H7 (cell line): ENCODE results near the gene CTBS. TPM values are rescaled to one million over a fixed set of nuclear protein-coding genes. Genes with fewer than 3 reads are reported as not detected.
"Not testable (repeated sequence)": the region's sequence is repeated elsewhere in the genome, so short reads cannot be mapped to it uniquely, and the experiment has no call there.

Experiments used
- DNase-seq: peaks from one replicate; pipeline ENCODE4 v3.0.0; 2012
- H3K27me3 ChIP-seq: 2 replicates; pipeline ENCODE4 v1.6.0; 2011; ENCODE audit warnings: mild to moderate bottlenecking, low read length; ENCODE audit not compliant: control insufficient read depth, insufficient read depth
- H3K36me3 ChIP-seq: replicated peaks from 2 replicates; pipeline ENCODE4 v1.5.1; 2011; ENCODE audit warnings: low read length; ENCODE audit not compliant: control insufficient read depth, insufficient read depth
- H3K4me3 ChIP-seq: 2 replicates; pipeline ENCODE4 v1.5.1; 2011; ENCODE audit warnings: low read depth, mild to moderate bottlenecking, control low read depth, low read length, moderate library complexity; ENCODE audit not compliant: insufficient read depth
- total RNA-seq: library from RNA; depleted of rRNA; stranded (reverse); fragments of >200 nt; shearing (Covaris generic); gene quantifications from 2 replicates; pipeline ENCODE4 v1.2.3, GENCODE V29; 2014

CTBS gene
- total RNA-seq, 1 experiment from 2014 or later, result 12.2 TPM

DNA sequence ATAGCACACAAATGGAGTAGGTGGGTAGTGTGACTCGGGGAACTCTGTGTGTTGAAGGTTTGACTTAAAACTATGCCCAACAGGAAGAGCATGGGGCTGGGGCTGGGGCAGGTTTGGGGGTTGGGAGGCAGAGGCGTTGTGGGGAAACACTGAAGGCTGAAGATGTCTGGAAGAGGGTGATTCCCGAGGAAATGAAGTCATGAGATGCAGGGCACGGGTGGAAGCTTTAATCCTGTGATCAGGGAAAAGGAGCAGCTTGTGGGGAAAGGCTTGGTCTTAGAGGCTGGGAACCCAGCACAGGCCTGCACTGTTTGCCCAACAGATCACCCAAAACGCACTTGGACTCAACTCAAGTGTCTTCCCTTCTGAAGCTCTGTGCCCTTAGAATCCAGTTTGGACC is 26.6 kb upstream of the CTBS start:
- Histone ChIP-seq H3K36me3 (no peaks in the 10 kb centered on the region), H3K4me3 (no peak overlapping the region), H3K27me3 (no peaks in the 10 kb centered on the region)
- DNase-seq, result no peak

DNA sequence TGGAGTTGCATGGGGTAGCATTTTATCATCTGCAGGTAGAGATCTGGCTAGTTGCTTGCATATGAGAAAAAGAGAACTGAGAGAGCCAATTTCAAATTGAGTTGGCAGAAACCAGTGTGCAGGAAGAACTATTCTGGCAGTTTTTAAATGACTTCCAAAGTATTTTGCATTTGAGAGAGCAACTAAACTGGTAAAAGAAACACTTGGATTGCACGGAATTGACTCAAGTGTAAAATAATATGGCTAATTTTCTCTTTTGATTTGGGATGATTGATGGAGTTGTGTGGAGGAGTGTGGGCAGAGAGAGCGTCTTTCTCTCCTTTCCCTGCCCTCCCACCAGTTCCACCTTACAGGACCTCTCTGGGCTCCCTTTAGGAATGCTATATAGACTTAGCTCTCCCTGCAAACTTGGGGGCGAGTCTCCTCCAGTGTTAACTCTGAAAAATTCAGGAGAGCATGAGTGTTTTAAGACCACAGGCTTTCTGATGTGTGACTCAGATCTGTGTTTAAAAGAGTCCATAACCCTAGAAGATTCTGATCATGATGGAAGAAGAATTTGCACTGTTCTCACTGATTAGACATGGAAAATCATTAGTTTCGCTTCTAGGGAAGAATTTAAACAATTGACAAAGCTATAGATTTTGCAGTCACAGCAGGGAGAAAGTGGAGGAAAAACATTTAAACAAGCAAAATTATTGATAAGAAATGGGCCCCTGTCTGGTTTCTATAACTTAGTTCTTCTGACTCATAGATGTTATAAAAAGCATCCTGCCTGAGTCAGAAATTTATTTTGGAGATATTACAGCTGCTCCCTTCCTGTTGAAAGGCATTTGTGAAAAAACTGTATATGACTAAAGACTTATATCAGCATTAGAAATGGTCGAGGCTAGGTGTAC is 24.9 kb upstream of the CTBS start:
- H3K27me3 ChIP-seq, result no peaks in the 10 kb centered on the region
- H3K36me3 ChIP-seq, result no peaks in the 10 kb centered on the region
- no peak overlapping the region for H3K4me3 ChIP-seq
- no peak for DNase-seq

DNA sequence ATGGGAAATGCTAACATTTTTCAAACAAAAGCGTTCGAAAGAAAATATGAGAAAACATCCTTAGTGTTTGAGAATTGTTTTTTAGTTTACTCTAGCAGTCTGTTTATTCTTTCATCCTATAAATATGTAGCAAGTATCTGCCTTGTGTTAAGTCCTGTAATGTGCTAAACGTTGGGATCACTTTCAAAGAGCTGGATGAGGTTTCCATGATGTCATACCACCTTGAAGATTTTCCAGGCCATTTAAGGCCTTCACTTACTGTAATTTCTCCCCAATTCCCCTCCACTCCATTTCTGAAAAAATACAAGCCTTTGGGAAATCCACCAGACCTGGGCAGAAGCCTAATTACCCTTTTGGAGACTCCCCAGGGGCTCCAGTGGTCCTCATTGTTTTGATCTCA is 24.2 kb upstream of the CTBS start:
- no peak for DNase-seq
- no peaks in the 10 kb centered on the region for H3K36me3 ChIP-seq
- no peak overlapping the region for H3K4me3 ChIP-seq
- H3K27me3 ChIP-seq, result no peaks in the 10 kb centered on the region

DNA sequence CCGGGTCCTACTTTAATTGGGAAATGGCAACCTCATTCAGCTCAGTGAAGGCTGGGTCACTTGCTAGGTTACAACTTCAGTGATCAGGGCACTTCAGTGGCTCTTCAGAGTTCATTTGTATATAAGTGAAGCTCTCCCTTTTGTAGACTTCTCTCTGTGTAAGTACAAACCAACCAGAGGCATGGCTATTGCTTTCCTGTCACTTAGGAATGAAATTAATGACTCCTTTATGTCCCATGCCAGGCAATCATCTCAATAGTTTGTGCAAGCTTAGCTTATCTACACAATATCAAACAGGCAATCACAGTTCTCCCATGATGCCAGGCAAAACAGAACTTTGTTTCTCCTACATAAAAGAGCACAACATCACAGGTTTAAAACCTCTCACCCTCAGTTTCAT is 22.8 kb upstream of the CTBS start:
- Histone ChIP-seq H3K27me3 (no peaks in the 10 kb centered on the region), H3K36me3 (no peaks in the 10 kb centered on the region)

DNA sequence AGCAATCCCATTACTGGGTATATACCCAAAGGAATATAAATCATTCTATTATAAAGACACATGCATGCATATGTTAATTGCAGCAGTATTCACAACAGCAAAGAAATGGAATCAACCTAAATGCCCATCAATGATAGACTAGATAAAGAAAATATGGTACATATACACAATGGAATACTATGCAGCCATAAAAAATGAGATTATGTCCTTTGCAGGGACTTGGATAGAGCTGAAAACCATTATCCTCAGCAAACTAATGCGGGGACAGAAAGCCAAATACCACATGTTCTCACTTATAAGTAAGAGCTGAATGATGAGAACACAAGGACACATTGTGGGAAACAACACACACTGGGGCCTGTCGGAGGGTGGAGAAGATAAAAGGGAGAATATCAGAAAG is 20.7 kb upstream of the CTBS start:
- not testable (repeated sequence) for H3K36me3 ChIP-seq, H3K27me3 ChIP-seq, DNase-seq, H3K4me3 ChIP-seq

More for the DNA sequence above, 22.8 kb upstream of the CTBS start:
- no peak for DNase-seq
- no peak overlapping the region for H3K4me3 ChIP-seq

DNA sequence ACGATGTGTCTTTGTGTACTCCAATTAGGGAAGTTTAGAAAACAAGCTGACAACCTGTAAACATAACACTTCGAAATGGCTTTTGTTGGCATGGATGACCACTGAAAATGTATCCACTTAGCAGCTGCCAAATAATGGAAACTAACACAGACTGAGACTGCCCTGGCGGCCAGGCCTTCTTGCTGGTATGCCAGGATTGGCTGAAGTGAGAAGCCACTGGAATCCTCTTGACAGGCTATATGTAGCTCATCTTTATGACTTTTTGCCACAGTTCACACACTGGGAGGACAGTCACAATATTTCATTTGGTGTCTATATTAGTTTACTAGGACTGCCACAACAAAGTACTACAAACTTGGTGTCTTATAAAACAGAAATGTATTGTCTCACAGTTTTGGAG is 12.9 kb upstream of the CTBS start:
- DNase-seq, result no peak
- Histone ChIP-seq H3K27me3 (no peaks in the 10 kb centered on the region), H3K36me3 (no peaks in the 10 kb centered on the region), H3K4me3 (no peak overlapping the region)

DNA sequence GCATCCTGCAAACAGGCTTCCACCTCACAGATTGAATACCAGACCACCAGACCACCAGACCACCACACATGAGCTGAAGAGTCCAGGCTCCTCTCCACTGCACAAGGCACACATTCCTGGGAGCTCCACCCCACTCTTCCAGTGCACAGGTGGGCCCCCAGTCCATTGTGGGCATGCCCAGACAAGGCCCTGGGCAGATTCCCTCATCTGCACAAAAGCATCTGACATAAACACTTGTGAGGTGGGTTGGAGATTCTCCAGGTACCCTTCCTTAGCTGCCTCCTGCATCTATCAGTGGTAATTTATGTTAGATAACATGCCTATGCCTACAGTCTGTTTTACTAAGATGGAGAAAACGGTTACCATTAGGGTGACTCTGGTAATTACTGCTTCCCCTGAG is 11.6 kb upstream of the CTBS start:
- Histone ChIP-seq H3K4me3 (no peak overlapping the region), H3K36me3 (no peaks in the 10 kb centered on the region), H3K27me3 (no peaks in the 10 kb centered on the region)
- DNase-seq, result no peak

DNA sequence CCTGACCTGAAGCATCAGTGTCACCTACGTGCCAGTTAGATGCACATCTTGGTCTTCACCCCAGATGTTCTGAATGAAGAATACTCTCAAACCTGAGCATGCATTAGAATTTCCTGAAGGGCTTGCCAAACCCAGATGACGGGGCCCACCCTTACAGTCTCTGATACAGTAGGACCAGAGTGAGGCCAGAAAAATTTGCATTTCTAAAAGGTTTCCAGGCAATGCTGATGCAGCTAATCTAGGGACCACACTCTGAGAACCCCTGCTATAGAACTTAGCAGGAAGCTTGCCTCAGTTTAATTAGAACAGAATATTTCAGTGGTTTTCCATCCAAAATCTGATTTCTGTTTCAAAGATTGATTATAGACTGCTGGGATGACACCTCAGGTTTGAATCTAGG is 9.9 kb upstream of the CTBS start:
- no peak for DNase-seq
- no peaks in the 10 kb centered on the region for H3K27me3 ChIP-seq
- no peak overlapping the region for H3K4me3 ChIP-seq
- H3K36me3 ChIP-seq, result no peaks in the 10 kb centered on the region

DNA sequence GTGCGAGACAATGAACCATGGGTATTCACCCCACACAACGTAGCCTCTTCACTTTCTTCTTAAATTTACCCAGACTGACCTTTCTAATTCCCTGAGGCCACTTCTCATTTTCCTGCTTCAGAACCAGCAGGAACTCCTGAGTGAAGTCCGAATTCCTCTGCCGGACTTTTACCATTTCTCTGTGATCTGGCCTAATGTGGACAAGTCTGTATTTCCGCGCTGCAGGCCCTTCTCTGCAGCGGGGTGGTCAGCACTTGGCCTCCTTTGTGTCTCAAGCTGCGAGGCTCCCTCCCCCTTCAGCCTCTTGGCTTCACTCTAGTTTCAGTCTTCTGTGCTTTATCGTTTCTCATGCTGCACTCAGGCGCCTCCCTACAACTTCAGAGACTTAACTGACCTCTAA is 9.4 kb upstream of the CTBS start:
- no peak for DNase-seq

DNA sequence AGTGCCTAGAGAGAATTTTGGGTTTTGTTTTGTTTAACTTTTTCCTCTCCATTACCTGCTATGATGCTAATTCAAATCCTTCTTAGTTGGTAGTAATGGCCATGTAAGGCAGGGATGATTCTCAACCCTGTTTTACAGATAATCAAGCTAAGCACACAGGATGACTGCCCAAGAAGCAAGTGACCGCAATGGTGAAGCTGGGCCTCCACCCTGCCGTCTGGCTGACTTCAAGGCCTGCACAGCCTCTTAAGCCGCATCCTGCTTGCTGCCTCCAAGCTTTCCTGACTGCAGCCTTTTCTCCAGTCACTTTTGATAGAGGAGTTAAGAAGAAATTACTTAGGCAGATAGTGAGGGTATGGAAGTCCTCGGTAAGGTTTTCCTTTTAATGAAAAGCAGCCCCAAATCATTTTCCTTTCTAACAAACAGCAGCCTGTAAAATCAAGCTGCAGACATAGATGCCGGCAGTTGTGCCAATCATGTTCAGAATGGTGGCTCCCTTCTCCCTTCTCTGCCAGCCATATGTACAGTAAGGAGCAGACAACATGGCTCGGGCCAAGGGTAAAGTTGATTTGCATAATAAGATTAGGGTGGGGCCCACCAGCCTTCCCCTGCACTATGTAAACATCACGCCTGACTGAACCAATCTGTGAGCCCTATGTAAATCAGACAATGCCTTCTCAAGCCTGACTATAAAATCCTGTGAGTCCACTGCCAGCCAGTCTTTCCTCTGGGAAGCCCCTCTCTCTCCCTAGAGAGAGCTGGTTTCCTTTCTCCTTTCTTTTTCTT is 8.8 kb upstream of the CTBS start:
- no peak for DNase-seq
- Histone ChIP-seq H3K4me3 (no peak overlapping the region), H3K27me3 (no peaks in the 10 kb centered on the region), H3K36me3 (no peaks in the 10 kb centered on the region)

More for the DNA sequence above, 9.4 kb upstream of the CTBS start:
- Histone ChIP-seq H3K36me3 (no peaks in the 10 kb centered on the region), H3K27me3 (no peaks in the 10 kb centered on the region), H3K4me3 (no peak overlapping the region)

DNA sequence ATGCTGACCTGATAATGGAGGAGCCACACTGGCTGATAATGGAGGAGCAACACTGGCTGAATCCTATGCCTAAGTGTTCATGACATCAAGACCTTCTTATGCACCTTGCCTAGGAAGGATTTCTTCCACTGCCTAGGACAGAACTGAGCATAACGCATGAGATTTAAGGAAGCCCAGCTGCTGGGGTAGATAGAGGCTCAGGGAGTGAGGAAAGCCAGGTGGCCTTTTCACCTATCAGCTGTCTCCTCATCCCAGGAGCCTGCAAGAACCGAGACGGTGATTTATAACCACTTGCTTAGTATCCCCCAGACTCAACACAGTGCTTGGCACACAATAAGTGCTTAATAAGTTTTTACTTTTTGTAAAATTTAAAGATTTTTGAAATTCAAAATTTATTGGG is 7.4 kb upstream of the CTBS start:
- Histone ChIP-seq H3K4me3 (no peak overlapping the region), H3K36me3 (no peaks in the 10 kb centered on the region), H3K27me3 (no peaks in the 10 kb centered on the region)
- no peak for DNase-seq

DNA sequence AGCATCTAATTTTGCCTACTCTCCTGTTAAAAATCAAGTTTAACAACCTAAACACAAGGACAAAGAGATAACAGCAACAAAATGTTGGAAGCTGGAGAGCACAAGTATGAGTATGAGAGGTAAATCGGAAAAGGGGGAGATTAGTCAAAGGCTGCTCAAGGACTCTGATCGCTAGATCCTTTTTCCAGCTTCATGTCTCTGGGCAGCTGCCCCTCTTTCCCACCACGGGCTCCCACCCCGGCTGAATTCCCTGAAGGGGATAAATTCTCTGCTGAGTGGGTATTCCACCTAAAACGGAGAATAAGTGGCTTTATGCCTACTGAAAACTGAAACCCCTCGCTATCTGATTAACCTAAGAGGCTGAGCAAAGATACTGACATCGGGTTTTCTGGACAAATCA is 696 bp upstream of the CTBS start:
- Histone ChIP-seq H3K27me3 (no peaks in the 10 kb centered on the region), H3K36me3 (no peaks in the 10 kb centered on the region), H3K4me3 (peak overlapping the region; percentile 66)
- peak; percentile 8 for DNase-seq

DNA sequence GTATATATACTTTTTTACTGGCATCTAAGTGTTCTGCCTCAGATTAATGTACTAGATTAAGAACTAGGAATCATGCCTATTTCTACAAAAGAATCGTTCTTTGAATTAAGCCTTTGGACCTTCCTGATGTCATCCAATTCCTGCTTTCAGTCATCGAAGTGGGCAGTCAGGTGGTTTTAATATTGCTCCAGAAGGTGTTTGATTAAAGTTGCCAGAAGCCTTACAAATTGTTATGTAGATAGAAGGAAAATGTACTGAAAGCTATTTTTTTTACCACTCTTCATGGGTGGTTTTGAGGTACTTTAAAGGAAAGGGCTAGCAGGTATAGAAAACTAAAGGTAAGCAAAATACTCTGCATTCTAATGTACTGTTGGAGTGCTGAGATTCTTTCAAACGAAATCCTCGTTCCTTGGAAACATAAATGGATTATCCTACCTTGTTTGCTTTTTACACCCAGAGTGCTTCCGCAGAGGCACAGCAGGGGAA is 716 bp downstream of the CTBS start:
- no peak for DNase-seq
- Histone ChIP-seq H3K36me3 (no peaks in the 10 kb centered on the region), H3K4me3 (peak overlapping the region; percentile 66), H3K27me3 (no peaks in the 10 kb centered on the region)

DNA sequence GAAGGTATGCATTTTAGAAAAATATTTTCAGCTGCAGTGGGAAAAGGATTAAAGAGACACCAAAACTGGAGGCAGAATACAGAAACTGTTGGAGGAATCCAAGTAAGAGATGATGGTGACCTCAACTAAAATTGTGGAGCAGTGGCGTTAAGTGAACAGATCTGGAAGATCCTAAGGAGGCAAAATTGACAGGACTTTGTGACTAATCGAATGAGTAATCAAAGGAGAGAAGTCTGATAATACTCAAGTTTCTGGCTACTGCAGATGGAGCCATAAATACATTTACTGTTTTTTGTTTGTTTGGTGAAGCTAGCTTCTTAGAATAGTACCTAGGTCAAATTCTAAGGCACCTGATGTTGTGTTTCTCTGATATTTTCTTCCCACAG is 3.1 kb downstream of the CTBS start:
- DNase-seq, result no peak
- H3K27me3 ChIP-seq, result no peaks in the 10 kb centered on the region

More for the DNA sequence above, 3.1 kb downstream of the CTBS start:
- no peaks in the 10 kb centered on the region for H3K36me3 ChIP-seq
- H3K4me3 ChIP-seq, result no peak overlapping the region
